Thyroid gland (tissue), 4 donors: Measurements from ENCODE around the gene GDPD1.

ENCODE experiments used
- CTCF ChIP-seq, 6 experiments: fragments of 200-600 bp in 3 of 6; fragments of 450-650 bp in 3 of 6; sonication (generic) in 3 of 6; IDR thresholded peaks; one replicate each; pipeline ENCODE4 v1.5.1; 2016 to 2019; ENCODE audit warnings: antibody characterized with exemption in 6 of 6, mild to moderate bottlenecking in 2 of 6, inconsistent platforms in 1 of 6, moderate library complexity in 1 of 6
- POLR2A ChIP-seq, 2 donors: fragments of 450-650 bp; IDR thresholded peaks; one replicate each; pipeline ENCODE4 v1.6.1; 2017; ENCODE audit warnings: antibody characterized with exemption in 2 of 2, mild to moderate bottlenecking in 2 of 2, moderate library complexity in 1 of 2

GRCh38 chr17:59298521-59298920 is 78.2 kb downstream of the GDPD1 start:
- TF ChIP-seq POLR2A (IDR thresholded peaks at IDR 0.05), result no peak
- no peak for TF ChIP-seq CTCF (IDR thresholded peaks at IDR 0.05)
